PC-9 (cell line): ENCODE measurements around the gene TIAM2. TPM values are rescaled to one million over a fixed set of nuclear protein-coding genes. Genes with fewer than 3 reads are reported as not detected.

Experiments used
- BruUV-seq: library from RNA; stranded (reverse); fragments of 400-500 nt; replicated peaks from 2 replicates; lab custom pipeline; 2021; lab: Mats Ljungman, UMichigan
- CTCF ChIA-PET: fragments of 300-600 bp; sonication (Branson Sonifier 250); formaldehyde crosslinking; loops from one replicate; lab custom pipeline; 2022; ENCODE audit warnings: antibody characterized with exemption; lab: Charles Lee
- POLR2A ChIA-PET: fragments of 300-600 bp; sonication (Branson Sonifier 250); formaldehyde crosslinking; loops from one replicate; lab custom pipeline; 2022; ENCODE audit warnings: antibody characterized with exemption; ENCODE audit not compliant: unreplicated experiment; lab: Charles Lee
- DNase-seq, 2 experiments: peaks; one replicate each; pipeline versions ENCODE4 v3.0.0 to v3.0.0-alpha.2; 2015 to 2022; ENCODE audit warnings: mixed read lengths in 1 of 2
- H2AFZ ChIP-seq: fragments of 200-600 bp; sonication (generic); 2 replicates; pipeline ENCODE4 v1.8.1; 2017; ENCODE audit warnings: antibody characterized with exemption
- H3F3A ChIP-seq: fragments of 200-600 bp; sonication (generic); 2 replicates; pipeline ENCODE4 v1.8.1; 2017; ENCODE audit warnings: antibody characterized with exemption, mild to moderate bottlenecking, low read depth; ENCODE audit not compliant: insufficient read depth
- H3K27ac ChIP-seq: fragments of 200-600 bp; sonication (generic); 2 replicates; pipeline ENCODE4 v1.6.1; 2016; ENCODE audit warnings: mixed run types
- H3K27me3 ChIP-seq: fragments of 200-600 bp; sonication (generic); 2 replicates; pipeline ENCODE4 v1.6.1; 2016; ENCODE audit warnings: low read depth, mixed run types; ENCODE audit not compliant: insufficient read depth
- H3K36me3 ChIP-seq: fragments of 200-600 bp; sonication (generic); 2 replicates; pipeline ENCODE4 v1.6.1; 2016; ENCODE audit warnings: low read depth, mixed run types
- H3K4me1 ChIP-seq: fragments of 200-600 bp; sonication (generic); replicated peaks from 2 replicates; pipeline ENCODE4 v1.6.1; 2016; ENCODE audit warnings: mixed run types; ENCODE audit not compliant: insufficient read depth
- H3K4me2 ChIP-seq: fragments of 200-600 bp; sonication (generic); 2 replicates; pipeline ENCODE4 v1.6.1; 2017; ENCODE audit warnings: mixed run types
- H3K4me3 ChIP-seq: fragments of 200-600 bp; sonication (generic); 2 replicates; pipeline ENCODE4 v1.6.1; 2016; ENCODE audit warnings: mixed run types
- H3K79me2 ChIP-seq: fragments of 200-600 bp; sonication (generic); 2 replicates; pipeline ENCODE4 v1.6.1; 2017; ENCODE audit warnings: low read depth, mixed run types
- H3K9me2 ChIP-seq: fragments of 200-600 bp; sonication (generic); 2 replicates; pipeline ENCODE4 v1.8.1; 2017; ENCODE audit warnings: mild to moderate bottlenecking; ENCODE audit not compliant: insufficient read depth
- H3K9me3 ChIP-seq: fragments of 200-600 bp; sonication (generic); 2 replicates; pipeline ENCODE4 v1.8.1; 2016; ENCODE audit warnings: low read depth; ENCODE audit not compliant: insufficient read depth
- H4K20me1 ChIP-seq: fragments of 200-600 bp; sonication (generic); 2 replicates; pipeline ENCODE4 v1.8.1; 2017; ENCODE audit not compliant: insufficient read depth
- EZH2 ChIP-seq: fragments of 200-600 bp; sonication (generic); IDR thresholded peaks from 2 replicates; pipeline ENCODE4 v1.8.0; 2017; ENCODE audit warnings: antibody characterized with exemption, low read depth
- intact Hi-C: fragments of 100-400 bp; cut with micrococcal nuclease; formaldehyde crosslinking; loops from one replicate; pipeline ENCODE4 v1.10.0; 2022; ENCODE audit not compliant: unreplicated experiment
- total RNA-seq: library from RNA; stranded (reverse); gene quantifications from 2 replicates; pipeline ENCODE4 v1.2.3, GENCODE V29; 2021
- TF ChIP-seq, protein P1 (sequence below): fragments of 200-600 bp; sonication (generic); conservative IDR thresholded peaks from 2 replicates; pipeline ENCODE4 v1.6.1; 2017; ENCODE audit warnings: mixed run types, antibody characterized with exemption, mild to moderate bottlenecking, moderate library complexity

TIAM2 gene
- total RNA-seq, 1 experiment from 2014 or later: 11.4 TPM

DNA sequence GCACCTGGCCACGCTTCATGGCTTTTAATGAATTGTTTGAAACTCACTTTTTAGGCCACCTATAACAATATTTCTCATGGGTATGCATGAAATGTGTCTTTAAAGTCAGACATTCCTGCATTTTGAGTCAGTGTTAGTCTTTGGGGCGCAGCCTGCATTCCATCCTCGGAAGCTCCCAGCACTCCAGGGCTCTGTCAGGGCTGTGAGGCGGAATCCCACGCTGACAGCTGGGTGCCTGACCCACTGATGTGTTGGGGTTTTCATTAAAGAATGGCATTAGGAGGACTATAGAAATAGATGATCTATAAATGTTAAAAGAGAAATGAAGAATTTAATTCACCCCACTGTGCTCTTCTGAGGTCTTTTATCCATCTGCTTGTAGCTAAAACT is 252.5 kb downstream of the TIAM2 start:
- H3K4me3 ChIP-seq: peak overlapping the region; percentile 54; the same call in 1 of the 2 replicates

DNA sequence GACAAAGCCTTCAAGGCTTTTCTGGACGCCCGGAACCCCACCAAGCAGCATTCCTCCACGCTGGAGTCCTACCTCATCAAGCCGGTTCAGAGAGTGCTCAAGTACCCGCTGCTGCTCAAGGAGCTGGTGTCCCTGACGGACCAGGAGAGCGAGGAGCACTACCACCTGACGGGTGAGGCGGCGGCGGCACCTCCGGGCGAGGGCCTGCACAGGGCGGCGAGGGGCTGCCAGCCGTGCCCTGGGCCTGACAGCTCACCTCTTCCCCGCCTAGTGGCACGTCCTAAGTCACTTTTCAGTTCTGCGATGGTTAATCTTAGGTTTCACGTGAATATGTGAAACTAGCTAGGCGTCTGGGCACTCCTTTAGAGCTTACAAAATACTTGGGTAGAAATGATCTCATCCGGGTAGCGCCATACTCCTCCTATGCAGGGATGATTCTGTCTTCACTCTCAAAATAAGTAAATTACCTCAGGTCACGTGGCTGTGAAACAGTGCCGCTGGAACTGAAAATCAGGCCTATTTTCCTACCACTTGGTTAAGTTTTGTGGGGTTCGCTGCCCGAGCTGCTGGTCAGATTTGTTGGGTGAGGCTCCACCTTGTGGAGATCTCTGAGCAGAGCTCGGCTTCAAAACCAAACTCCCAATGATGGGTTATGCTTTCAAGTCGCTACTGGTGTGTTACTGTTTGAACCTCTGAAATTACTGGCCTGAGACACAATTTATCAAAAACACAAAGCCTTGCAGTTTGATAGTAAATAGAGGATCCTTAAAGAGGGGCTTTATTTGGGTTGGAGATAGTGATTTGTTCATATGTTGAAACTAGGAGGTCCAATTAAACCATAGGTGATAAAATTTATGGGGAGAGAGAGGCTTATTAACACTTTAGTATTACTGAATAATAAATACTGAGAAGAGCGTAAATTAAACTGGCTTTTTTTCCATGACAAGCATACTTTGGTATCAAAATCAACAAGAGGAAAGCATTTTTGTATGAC is 253.2 kb downstream of the TIAM2 start:
- Histone ChIP-seq H3K4me2 (peak overlapping the region; percentile 87), H3K36me3 (peaks cover 14% of the 10 kb centered on the region; the same call in 1 of the 2 replicates), H3K27ac (peak overlapping the region; percentile 96), H3K27me3 (no peaks in the 10 kb centered on the region), H3K79me2 (no peaks in the 10 kb centered on the region), H3K4me3 (peak overlapping the region; percentile 54), H3F3A (peaks cover 37% of the 10 kb centered on the region), H4K20me1 (no peaks in the 10 kb centered on the region), H2AFZ (peak overlapping the region; percentile 64), H3K9me3 (peaks cover 10% of the 10 kb centered on the region; the same call in 1 of the 2 replicates), H3K4me1 (peaks cover 31% of the 10 kb centered on the region), H3K9me2 (no peaks in the 10 kb centered on the region)
- ChIA-PET POLR2A (interaction anchor here (0.6 to 1.2 kb wide), 3 partner anchors 63 to 84 kb away, joined by 3 to 4 read pairs (median 4); no protein-coding TSS in a partner anchor), CTCF (interaction anchor here (0.6 to 2.1 kb wide), 3 partner anchors 63 to 1096 kb away, joined by 7 to 15 read pairs (median 13); no protein-coding TSS in a partner anchor)
- no peak for TF ChIP-seq EZH2
- TF ChIP-seq, protein P1, sequence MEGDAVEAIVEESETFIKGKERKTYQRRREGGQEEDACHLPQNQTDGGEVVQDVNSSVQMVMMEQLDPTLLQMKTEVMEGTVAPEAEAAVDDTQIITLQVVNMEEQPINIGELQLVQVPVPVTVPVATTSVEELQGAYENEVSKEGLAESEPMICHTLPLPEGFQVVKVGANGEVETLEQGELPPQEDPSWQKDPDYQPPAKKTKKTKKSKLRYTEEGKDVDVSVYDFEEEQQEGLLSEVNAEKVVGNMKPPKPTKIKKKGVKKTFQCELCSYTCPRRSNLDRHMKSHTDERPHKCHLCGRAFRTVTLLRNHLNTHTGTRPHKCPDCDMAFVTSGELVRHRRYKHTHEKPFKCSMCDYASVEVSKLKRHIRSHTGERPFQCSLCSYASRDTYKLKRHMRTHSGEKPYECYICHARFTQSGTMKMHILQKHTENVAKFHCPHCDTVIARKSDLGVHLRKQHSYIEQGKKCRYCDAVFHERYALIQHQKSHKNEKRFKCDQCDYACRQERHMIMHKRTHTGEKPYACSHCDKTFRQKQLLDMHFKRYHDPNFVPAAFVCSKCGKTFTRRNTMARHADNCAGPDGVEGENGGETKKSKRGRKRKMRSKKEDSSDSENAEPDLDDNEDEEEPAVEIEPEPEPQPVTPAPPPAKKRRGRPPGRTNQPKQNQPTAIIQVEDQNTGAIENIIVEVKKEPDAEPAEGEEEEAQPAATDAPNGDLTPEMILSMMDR: peak; percentile 82
- intact Hi-C loops: loop anchor here (1.0 to 5.0 kb wide), 4 partner anchors 24 to 1096 kb away; no protein-coding TSS in a partner anchor
- DNase-seq: peak; percentile 61 to 81
- BruUV-seq: TSS peak; percentile 60

More for the DNA sequence above, 252.5 kb downstream of the TIAM2 start:
- TF ChIP-seq, protein P1: no peak
- no peak for TF ChIP-seq EZH2
- peak; percentile 76 to 90 for DNase-seq
- Histone ChIP-seq H3K36me3 (peaks cover 8% of the 10 kb centered on the region; the same call in 1 of the 2 replicates), H3K79me2 (no peaks in the 10 kb centered on the region), H3F3A (peaks cover 35% of the 10 kb centered on the region), H3K4me1 (peaks cover 25% of the 10 kb centered on the region), H2AFZ (0 out of 2 replicates have a peak overlapping the region, but pooled peaks have one; percentile 64), H3K27me3 (no peaks in the 10 kb centered on the region), H4K20me1 (no peaks in the 10 kb centered on the region), H3K4me2 (peak overlapping the region; percentile 87), H3K9me3 (peaks cover 10% of the 10 kb centered on the region; the same call in 1 of the 2 replicates), H3K9me2 (no peaks in the 10 kb centered on the region), H3K27ac (peak overlapping the region; percentile 96)
- intact Hi-C loops: loop anchor here (1.0 to 5.0 kb wide), 5 partner anchors 23 to 1095 kb away; no protein-coding TSS in a partner anchor
- ChIA-PET POLR2A (interaction anchor here (0.6 to 1.2 kb wide), 3 partner anchors 62 to 133 kb away, joined by 4 read pairs; no protein-coding TSS in a partner anchor), CTCF (interaction anchor here (0.6 to 2.1 kb wide), 3 partner anchors 62 to 1095 kb away, joined by 7 to 15 read pairs (median 13); no protein-coding TSS in a partner anchor)
- BruUV-seq: TSS peak; percentile 48
